ENCODE measurements around the gene MMP28. TPM values are rescaled to one million over a fixed set of nuclear protein-coding genes. Genes with fewer than 3 reads are reported as not detected.
A peak's percentile ranks its signal among the peaks of the same experiment; 100 is the strongest.

MMP28 gene
- total RNA-seq, 1 experiment from 2014 or later, result not detected

- no peak overlapping the region for H4K91ac ChIP-seq (ENCODE audit: insufficient read length, low read depth, low read length)
- no peak overlapping the region for H3K23ac ChIP-seq (ENCODE audit: insufficient read length, low read depth, low read length)
- no peak overlapping the region for H2BK120ac ChIP-seq (ENCODE audit: low read depth, low read length, poor library complexity, severe bottlenecking)
- no peak overlapping the region for H3K56ac ChIP-seq (ENCODE audit: insufficient read length, low read depth, low read length)
- no peaks in the 10 kb centered on the region; a peak in 1 of 7 replicates for H3K36me3 Mint-ChIP-seq (ENCODE audit: insufficient read depth in 1 of 3, low read depth in 3 of 3)
- no peak overlapping the region for H3K4ac ChIP-seq (ENCODE audit: low read depth, low read length)
- no peak overlapping the region for H3K9ac ChIP-seq (ENCODE audit: extremely low read depth, insufficient read length, low read length)
- no peaks in the 10 kb centered on the region for H3K79me2 ChIP-seq (ENCODE audit: insufficient read depth, low read length)
- no peaks in the 10 kb centered on the region for H4K20me1 ChIP-seq (ENCODE audit: control insufficient read depth, insufficient read depth, insufficient read length)
- no peak overlapping the region for H3K14ac ChIP-seq (ENCODE audit: insufficient read depth, low read length)
- H3K4me3 Mint-ChIP-seq, result no peak overlapping the region
- H2AFZ ChIP-seq (ENCODE audit: low read length), result no peak overlapping the region
- H4K8ac ChIP-seq (replicated peaks; ENCODE audit: insufficient read length, low read depth, low read length), result no peak overlapping the region
- H2BK5ac ChIP-seq (ENCODE audit: insufficient read length, low read length), result no peak overlapping the region
- H2BK20ac ChIP-seq (ENCODE audit: low read depth, low read length, poor library complexity, severe bottlenecking), result no peak overlapping the region
- peaks cover 6% of the 10 kb centered on the region; the same call in 1 of the 2 replicates for H3K4me1 ChIP-seq (ENCODE audit: insufficient read depth, low read length)
- no peak overlapping the region for H3T11ph ChIP-seq (ENCODE audit: low read length)
- no peak overlapping the region for H2BK15ac ChIP-seq (ENCODE audit: low read depth, low read length)
- H2BK12ac ChIP-seq (ENCODE audit: insufficient read length, low read depth, low read length), result no peak overlapping the region
- H3K27ac ChIP-seq (ENCODE audit: insufficient read length, low read depth, low read length), result no peak overlapping the region
- no peaks in the 10 kb centered on the region for H3K9me3 ChIP-seq (ENCODE audit: control insufficient read depth, low read depth, low read length)
- H3K9me3 Mint-ChIP-seq, result no peaks in the 10 kb centered on the region; a peak in 2 of 5 replicates
- no peak overlapping the region for H4K5ac ChIP-seq (ENCODE audit: insufficient read length, low read depth, low read length)
- WGBS (ENCODE audit: extremely low coverage, insufficient read length, low lambda C conversion rate), result no CpG with 5 or more reads among the region's 48 CpGs
- peaks cover 39% of the 10 kb centered on the region in 2 experiments for H3K4me1 Mint-ChIP-seq
- H2AK5ac ChIP-seq (ENCODE audit: insufficient read length, low read length), result no peak overlapping the region
- H3K23me2 ChIP-seq (ENCODE audit: insufficient read length, low read depth, low read length, poor library complexity, severe bottlenecking), result no peaks in the 10 kb centered on the region
- TF ChIP-seq, protein P1, sequence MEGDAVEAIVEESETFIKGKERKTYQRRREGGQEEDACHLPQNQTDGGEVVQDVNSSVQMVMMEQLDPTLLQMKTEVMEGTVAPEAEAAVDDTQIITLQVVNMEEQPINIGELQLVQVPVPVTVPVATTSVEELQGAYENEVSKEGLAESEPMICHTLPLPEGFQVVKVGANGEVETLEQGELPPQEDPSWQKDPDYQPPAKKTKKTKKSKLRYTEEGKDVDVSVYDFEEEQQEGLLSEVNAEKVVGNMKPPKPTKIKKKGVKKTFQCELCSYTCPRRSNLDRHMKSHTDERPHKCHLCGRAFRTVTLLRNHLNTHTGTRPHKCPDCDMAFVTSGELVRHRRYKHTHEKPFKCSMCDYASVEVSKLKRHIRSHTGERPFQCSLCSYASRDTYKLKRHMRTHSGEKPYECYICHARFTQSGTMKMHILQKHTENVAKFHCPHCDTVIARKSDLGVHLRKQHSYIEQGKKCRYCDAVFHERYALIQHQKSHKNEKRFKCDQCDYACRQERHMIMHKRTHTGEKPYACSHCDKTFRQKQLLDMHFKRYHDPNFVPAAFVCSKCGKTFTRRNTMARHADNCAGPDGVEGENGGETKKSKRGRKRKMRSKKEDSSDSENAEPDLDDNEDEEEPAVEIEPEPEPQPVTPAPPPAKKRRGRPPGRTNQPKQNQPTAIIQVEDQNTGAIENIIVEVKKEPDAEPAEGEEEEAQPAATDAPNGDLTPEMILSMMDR (conservative IDR thresholded peaks at IDR 0.05), result peak; percentile 63
- no peaks in the 10 kb centered on the region for H3K27me3 ChIP-seq (ENCODE audit: insufficient read depth, low read length)
- no peak overlapping the region for H3K27ac Mint-ChIP-seq
- H3K27me3 Mint-ChIP-seq (ENCODE audit: low read depth), result peaks cover 17% of the 10 kb centered on the region
- H3K4me2 ChIP-seq (ENCODE audit: insufficient read depth, insufficient read length, low read length), result no peak overlapping the region
- no peak for DNase-seq
- no peak overlapping the region for H3K18ac ChIP-seq (ENCODE audit: insufficient read length, low read depth, low read length)
- no peaks in the 10 kb centered on the region for H3K79me1 ChIP-seq (ENCODE audit: insufficient read depth, low read depth, low read length, poor library complexity, severe bottlenecking)
Observed at GRCh38 chr17:35769895-35770486, 25.4 kb downstream of the MMP28 start.

Measured in H9 (cell line).